HG02678 (cell line): ENCODE results near the gene SMYD3.

Source experiments
- ATAC-seq: cut with Tn5 transposase; IDR thresholded peaks from one replicate; pipeline ENCODE4 v1.9.1; 2021; ENCODE audit warnings: mild to moderate bottlenecking, moderate library complexity; ENCODE audit not compliant: unreplicated experiment

SMYD3 gene

DNA sequence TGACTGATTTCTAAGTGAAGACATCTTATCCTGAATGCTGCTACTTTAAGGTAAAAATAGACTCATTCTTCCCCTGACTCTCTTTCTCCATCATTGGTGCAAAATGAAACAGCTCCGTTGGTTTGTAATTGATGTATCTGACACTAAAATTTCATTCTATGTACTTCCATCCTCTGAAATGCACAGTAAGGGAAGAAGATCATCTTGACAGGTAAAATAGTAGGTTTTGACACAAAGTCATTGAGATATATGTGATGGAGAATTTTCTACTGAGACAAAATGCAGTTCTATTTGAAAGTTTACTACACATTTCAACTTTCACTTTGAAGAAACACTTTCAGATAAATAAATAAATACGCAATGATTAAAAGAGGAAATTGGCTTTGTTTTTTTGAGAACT, 348.9 kb downstream of the SMYD3 start:
- ATAC-seq = no peak

DNA sequence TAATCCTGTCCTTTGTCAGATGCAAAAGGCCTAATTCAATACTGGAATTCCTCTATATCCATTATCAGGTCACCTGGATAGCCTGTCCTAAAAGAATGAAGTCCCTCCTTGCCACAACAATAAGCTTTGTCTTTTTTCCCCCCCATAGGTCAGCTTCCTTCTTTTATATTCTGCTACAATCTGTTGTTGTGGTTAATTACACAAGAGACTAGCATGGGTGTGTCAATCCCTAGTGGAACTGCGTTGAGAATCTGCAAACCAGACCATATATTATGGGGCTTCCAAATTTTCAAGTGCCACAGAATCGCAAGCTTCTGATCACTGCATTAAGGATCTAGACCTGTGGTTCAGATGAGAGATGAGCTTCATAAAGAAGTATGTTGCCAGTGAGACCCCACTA, 349.6 kb downstream of the SMYD3 start:
- ATAC-seq = no peak

DNA sequence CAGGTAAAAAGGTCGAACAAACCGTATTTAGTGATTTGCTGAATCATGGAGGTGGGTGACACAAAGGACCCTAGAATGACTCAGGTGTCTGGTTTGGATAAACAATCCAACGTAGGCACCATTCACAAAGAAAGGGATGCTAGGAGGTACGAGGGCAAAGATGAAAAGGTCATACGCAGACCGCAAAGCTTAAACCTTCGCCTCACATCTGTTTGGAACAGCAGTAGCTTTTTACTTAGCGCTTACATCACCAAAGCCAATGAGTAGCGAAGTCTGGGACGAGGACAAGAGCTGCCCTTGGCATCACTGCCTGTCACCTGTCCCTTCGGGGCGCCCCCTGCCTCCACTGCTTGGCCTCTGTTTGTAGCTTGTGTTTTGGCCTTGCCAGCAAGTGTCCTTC, 350.2 kb downstream of the SMYD3 start:
- ATAC-seq = no peak

DNA sequence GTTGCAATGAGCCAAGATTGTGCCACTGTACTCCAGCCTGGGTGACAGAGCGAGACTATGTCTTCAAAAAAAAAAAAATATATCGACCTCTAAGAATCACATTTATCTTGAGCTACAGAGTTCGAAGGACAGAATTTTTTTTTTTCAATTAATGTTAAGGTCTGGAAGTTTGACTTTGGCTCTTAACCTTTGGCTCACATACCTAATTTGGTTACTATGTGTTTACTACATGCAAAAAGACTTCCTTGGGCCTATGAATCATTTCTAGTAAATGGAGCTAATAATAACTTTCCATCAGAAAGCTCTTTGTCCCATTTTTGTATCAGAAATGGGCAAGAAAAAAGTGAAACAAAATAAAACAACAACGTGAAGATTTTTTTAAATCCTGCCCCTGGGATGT, 351.2 kb downstream of the SMYD3 start:
- ATAC-seq = no peak

DNA sequence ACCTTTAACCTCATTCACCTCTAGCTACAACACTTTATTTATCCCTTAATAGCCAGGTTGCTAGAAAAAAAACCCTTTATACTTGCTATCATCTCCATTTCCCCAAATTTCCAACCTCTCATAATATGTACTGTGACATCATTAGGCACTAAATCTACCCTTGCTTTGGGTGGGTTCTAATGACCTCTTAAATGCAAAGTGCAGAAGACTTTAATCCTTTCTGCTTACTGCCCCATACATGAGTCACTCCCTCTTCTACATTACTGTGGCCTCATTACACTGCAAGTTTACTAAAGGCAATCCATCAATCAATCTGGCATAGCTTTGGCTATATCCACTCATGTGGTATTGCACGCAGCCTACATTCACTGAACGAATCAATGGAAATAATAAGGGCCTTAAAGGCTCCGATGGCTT, 353.3 kb downstream of the SMYD3 start:
- no peak for ATAC-seq

DNA sequence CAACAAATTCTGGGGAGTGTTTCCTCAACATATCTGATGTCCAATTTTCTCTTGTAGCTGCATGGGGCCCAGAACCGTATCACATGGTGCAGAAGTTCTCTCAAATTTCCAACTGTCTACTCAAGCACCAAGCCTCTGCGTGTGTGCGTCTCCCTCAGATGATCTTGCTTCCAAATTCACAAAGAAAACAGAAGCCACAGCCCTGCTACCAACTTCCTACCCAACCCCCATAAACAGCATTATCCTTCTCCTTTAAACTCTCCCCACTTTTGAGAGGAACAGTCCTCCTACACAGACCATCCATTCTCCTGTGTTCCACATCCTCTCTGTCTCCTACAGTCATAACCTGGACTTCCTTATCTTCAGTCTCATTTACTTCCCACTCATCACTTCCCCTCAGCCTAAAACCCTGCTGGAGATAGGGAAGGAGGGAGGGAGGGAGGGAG, 354.1 kb downstream of the SMYD3 start:
- ATAC-seq = no peak

DNA sequence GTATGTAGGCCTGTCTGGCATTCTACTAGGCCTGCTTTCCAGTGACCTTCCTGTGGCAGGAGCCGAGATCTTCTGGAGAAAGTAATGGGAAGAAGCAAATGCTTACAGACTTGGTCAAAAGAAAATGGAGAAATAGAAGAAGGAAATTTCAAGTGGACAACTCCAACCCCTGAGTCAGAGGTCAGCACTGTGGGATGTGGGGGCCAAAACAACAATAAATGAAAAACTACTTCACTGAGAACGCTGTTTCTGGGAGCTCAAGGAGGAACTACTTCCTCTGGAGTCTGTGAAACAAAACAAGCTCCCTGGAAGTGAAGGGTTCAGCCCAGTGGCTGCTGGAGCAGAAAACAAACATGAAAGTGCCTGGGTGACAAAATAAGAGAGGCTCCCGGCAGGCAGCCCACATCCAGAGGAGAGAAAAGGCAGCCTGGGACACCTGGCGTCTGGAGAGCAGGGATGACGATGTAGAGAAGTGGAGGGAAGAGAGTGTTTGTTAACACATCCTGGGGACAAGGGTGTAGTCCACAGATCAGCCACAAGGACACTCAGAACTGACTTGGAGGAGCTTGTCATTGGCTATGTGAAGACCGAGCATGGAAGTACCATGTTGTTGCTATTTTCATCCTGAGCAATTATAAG, 355.2 kb downstream of the SMYD3 start:
- ATAC-seq = no peak

DNA sequence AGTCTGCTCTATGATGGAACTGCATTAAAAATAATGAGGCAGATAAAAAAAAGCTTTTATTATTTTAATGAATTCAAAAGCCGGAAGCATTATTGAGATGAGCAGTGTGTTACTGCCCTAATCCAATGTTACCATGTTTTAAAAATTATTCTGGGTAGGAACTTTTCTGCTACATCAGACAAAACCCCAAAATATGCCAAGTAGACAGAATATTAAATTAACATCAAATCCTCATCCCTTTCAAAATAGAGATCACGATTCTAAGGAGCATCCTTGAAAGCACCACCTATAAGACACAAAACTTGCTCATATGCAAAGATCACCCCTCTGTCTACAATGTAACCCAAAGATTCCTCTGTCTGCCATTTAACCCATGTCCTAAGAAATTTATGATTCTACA, 357.5 kb downstream of the SMYD3 start:
- ATAC-seq = no peak

DNA sequence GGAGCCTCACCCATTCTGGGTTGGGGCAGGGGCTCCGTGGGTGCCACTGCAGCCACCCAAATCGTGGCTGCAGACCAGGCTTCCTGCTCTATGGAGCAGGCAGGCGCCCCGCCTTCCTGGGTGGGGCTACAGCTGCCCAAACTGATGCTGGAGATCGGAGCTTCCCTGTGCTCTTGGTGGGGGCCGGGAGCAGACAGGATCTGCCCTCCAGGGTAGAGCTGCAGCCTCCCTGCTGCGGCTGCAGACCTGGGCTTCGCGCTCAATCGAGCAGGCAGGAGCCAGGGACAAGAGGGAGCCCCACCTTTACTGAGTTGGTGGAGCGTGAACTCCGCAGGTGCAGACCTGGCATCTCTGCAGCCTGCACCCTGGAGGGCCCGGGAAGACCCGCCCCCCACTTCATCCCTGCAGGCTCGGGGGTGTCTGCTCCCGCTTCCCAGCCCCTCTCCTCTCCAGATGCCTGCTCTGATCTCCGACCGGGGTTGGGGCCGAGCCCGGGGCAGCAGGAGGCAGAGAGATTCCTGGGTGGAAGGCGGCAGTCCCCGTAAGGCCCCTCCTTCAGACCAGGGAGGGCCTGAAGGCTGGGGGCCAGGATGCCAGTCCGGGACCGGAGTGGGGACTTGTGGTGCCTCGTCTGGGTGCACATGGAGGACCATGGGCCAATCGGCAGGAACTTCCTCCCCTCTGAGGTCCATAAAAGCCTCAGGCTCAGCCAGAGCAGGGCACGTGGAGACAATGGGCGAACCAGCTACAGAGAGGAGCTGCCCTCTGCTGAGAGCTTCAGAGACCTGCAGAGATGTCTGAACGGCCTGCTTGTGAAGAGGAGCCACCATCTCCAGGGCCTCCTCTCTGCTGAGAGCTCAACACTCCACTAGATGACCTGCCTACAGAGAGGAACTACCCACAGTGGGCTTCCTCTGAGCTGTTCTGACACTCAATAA, 359.3 kb downstream of the SMYD3 start:
- no peak for ATAC-seq

DNA sequence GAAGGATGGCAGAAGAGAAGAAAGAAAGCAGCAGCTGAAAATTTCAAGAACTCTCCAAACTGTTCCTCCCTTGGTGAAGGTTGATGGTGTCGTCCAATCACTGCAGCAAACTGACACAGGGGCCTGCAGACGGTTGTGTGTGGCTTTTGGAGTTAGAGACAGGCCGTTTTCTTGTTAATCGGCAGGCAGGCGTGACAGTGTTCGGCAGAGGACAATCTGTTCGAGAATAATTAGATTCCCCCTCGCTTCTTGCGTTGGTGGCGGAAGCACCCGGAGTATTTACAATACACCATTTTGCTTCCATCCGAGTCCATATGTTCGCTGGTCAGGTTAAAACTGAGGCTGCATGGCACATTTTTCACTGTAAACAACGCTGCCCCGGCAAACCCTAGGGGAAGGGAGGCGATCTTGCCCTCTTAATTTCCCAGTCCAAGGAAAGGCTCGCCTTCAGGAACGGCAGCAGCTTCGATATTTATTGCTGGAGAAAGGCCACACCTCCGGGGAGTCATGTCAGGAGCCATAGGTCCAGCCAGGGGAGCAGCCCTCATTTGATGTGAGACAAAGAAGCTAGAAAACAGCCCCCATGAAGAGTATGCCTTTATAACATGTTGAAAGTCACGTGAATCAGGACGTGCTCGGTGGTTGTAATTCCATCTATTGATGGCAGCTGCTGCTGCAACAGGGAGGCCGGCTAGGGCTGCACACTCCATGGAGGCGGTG, 360.1 kb downstream of the SMYD3 start:
- no peak for ATAC-seq

DNA sequence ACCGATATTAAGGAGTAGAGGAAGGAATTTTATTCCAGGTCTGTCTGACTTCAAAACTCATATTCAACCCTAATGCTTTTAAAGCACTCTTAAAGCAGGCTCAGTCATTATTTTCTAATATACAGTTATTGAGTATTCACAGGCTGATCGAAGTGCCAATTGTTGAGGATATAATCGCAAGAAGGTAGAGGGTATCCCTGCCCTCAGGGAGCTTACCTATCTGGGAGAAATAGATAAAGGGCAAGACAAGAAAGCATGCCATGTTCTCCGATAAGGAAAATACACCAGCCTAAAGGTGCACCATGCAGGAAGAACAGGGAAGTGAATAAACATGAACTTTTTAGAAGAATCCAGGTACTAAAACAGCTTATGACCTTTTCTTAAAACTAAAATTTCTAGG, 361.2 kb downstream of the SMYD3 start:
- no peak for ATAC-seq

DNA sequence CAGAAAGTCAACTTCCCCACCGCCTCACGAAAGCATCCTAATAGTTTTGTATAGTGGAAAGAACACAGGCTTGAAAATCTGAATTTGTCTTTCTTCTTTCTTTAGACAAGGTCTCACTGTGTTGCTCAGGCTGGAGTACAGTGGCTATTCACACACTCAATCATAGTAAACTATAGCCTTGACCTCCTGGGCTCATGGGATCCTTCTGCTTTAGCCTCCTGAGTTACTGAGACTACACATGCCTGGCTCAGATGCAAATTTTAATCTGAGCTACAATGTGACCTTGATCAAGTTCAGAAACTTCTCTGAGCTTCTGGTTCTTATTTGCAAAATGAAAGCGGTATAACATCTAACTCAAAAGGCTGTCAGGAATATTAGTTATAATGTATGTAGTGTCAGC, 362.1 kb downstream of the SMYD3 start:
- no peak for ATAC-seq

DNA sequence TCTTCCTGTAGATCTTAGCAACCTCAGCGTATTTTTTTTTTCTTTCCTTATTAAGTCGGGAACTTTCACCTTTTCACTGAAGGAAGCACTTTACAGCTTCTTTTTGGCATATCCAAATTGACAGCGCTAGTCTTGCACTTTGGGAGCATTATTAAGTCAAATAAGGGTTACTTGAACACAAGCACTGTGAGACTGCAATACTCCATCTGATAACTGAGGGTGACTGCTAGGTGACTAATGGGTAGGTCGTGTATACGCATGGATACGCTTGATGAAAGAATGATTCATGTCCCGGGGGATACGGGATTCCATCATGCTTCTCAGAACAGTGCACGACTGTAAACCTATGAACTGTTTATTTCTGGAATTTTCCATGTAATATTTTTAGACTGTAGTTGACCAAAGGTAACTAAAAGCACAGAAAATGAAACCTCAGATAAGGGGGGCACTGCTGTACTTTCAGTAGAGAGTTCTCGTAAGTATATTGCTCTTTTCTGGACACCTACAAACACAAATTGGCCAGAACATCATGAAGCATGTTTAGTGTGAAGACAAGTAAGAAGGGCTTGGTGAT, 364.7 kb downstream of the SMYD3 start:
- no peak for ATAC-seq

DNA sequence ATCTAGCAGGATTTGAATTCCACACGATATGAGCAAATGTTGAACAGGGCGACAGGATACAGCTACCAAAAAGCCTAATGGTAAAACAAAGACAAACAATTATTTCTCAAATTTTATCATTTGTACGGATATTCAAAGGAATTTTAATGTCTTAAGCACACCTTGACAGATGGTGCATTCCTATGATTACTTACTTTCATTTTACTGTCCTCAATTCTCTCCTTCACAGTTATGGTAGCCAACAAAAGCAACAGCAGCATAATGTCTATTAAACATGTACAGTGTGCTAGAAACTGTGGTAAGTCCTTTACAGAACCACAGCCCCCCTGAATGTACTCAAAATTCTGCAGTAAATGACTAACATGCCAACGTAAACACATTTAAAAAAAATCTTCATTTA, 365.8 kb downstream of the SMYD3 start:
- ATAC-seq = no peak

DNA sequence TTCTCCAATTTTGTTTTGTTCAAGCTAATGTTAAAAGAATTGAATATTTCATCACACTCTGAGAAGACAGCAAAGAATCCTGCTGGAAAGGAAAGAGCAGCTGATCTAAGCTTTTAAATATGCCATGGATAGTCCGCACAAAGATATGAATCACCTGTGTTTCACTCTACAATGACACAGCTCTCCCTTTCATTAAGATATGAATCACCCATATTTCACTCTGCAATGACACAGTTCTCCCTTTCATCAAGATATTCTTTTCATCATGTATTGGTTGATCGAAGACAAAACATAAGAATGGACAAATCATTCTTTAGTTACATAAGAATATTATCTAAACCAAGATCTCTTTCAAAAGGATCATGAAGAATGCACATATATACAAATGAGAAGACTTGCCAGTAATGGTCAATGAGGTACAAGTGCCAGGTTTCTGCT, 367.3 kb downstream of the SMYD3 start:
- ATAC-seq = no peak

DNA sequence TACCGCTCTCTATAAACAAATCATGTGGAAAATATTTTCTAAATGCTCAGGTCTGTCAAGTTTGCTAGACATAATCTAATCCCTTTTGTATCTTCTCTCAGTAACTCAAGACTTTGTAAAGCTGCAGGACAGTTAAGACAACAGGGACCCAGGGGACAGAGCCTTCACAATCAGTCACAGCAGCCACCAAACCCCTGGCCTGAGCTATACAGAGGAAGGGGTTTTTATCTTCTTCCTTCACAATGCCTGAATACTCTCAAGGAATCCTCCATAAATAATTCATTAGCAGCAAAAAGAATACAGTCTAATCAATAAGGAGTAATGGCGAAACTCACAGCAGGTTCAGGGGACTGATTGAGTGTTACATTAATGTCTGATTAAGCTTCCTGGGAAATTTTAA, 368.3 kb downstream of the SMYD3 start:
- ATAC-seq = no peak

DNA sequence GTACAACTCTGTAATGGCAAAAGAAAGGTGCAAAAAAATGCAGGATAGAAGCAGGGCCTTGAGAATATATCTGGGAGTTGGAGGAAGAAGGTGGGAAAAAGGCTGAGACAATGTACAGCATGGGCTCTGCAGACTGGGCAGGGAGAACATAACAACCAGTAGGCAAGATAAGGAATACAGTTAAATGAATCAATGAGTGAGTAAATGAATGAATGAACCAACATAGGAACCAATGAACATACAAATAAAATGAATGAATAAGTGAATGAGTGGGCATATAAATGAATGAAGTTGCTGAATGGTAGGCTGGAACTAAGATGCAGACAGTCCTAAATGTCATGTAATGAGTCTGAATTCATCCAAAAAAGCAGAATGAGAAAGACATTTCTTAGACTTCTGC, 370.6 kb downstream of the SMYD3 start:
- no peak for ATAC-seq

DNA sequence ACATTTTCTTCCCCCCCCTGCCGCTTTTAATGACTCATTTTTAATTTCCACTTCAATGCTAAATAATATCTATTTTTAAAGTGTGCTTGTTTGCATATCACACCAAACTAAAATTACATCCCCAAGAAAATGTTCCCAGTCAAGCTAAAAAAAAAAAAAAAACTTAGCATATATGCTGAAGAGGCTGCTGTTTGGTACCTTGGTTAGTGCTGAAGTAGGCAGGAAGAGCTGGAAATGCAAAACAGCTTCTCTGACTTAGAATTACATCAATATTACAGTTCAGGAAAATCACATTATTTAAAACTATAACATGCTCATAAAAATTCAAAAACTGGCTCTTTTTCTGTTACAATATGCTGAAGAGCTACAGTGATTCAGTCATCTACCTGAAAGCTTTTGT, 372.3 kb downstream of the SMYD3 start:
- no peak for ATAC-seq

DNA sequence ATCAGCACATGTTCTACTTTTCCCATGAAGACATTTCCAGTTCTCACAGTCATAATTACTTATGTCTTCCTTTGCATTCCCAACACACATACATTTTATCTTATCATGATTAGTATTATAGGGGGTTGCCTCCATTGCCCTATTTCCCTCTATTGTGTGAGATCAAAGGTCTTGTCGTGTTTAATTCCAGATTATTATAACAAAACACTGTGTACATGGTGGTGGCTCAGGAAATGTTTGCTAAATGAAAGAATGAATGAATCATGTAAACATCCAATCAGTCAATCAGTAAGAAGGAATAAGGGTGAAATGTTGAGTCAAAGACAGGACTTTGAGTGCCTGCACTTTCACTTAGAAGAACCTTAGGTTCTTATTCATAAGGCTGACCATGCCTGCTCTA, 376.0 kb downstream of the SMYD3 start:
- no peak for ATAC-seq

DNA sequence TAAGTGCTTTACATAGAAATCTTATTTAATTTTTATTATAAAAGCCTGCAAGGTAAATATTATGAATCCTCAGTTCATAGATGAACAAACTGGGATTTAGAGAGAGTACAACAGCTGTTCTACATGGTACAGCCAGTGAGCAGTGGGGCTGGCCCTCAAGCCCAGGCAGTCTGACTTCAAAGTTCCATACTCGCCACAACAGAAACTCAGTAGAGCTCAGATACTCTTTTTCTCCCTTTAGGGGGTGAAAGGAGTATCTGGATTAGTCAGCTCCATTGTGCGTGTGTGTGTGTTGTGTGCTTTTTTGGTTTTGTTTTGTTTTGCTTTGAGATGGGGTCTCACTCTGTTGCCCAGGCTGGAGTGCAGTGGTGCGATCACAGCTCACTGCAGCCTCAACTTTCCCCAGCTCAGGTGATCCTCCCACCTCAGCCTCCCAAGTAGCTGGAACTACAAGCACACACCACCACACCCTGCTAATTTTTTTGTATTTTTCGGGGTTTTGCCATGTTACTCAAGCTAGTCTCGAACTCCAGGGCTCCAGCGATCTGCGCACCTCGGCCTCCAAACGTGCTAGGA, 378.5 kb downstream of the SMYD3 start:
- no peak for ATAC-seq

DNA sequence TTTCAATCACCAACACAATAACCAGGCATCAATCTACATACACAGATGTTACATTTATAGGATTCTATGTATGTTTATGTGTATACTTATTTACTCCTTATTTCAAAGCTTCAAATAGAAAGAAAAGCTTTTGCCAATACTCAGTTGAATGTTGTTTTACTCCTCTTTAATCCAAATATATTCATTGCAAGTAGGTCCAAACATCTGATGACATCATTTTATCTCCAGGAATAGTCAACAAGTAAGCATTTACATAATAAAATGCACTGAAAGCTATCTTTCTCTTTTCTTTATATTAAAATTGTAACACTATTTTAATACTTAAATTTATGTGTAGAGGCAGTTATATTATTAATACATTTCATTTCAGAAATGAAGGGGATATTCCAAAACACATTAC, 380.5 kb downstream of the SMYD3 start:
- no peak for ATAC-seq
